Esophagus muscularis mucosa (tissue), 4 donors: ENCODE data around the gene CDS2.

Experiments used
- EP300 ChIP-seq: sonication (generic); formaldehyde crosslinking; IDR thresholded peaks from one replicate; pipeline ENCODE4 v1.6.1; 2017; ENCODE audit warnings: antibody characterized with exemption
- POLR2A ChIP-seq: fragments of 450-650 bp; IDR thresholded peaks from one replicate; pipeline ENCODE4 v1.6.1; 2017; ENCODE audit warnings: antibody characterized with exemption, moderate library complexity, mild to moderate bottlenecking, low read depth
- POLR2AphosphoS5 ChIP-seq, 2 donors: sonication (generic); formaldehyde crosslinking; IDR thresholded peaks; one replicate each; pipeline ENCODE4 v1.6.1; 2017; ENCODE audit warnings: antibody characterized with exemption in 2 of 2
- TF ChIP-seq, protein P1 (sequence below), 3 experiments: fragments of 200-600 bp in 2 of 3; fragments of 450-650 bp in 1 of 3; sonication (generic) in 2 of 3; IDR thresholded peaks; one replicate each; pipeline ENCODE4 v1.5.1; 2017 to 2019; ENCODE audit warnings: antibody characterized with exemption in 3 of 3, mild to moderate bottlenecking in 2 of 3, moderate library complexity in 1 of 3

DNA sequence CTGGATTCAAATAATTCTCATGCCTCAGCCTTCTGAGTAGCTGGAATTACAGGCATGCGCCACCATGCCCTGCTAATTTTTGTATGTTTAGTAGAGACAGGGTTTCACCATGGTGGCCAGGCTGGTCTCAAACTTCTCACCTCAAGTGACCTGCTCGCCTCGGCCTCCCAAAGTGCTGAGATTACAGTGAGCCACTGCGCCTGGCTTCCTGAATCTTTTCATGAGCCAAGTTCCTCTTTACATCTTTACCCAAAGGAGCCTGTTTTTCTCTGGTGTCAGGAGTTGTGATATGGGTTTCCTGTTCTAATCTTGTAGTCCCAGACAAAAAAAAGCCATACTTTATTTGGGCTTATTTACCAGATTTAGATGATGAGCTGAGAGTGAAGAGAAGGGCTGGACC lies 41.4 kb upstream of the CDS2 start:
- TF ChIP-seq POLR2A, result no peak
- TF ChIP-seq, protein P1, sequence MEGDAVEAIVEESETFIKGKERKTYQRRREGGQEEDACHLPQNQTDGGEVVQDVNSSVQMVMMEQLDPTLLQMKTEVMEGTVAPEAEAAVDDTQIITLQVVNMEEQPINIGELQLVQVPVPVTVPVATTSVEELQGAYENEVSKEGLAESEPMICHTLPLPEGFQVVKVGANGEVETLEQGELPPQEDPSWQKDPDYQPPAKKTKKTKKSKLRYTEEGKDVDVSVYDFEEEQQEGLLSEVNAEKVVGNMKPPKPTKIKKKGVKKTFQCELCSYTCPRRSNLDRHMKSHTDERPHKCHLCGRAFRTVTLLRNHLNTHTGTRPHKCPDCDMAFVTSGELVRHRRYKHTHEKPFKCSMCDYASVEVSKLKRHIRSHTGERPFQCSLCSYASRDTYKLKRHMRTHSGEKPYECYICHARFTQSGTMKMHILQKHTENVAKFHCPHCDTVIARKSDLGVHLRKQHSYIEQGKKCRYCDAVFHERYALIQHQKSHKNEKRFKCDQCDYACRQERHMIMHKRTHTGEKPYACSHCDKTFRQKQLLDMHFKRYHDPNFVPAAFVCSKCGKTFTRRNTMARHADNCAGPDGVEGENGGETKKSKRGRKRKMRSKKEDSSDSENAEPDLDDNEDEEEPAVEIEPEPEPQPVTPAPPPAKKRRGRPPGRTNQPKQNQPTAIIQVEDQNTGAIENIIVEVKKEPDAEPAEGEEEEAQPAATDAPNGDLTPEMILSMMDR (IDR thresholded peaks at IDR 0.05), result no peak
- TF ChIP-seq EP300, result no peak
- TF ChIP-seq POLR2AphosphoS5 (IDR thresholded peaks at IDR 0.05), result no peak
